Stromal cell of bone marrow (primary cell): ENCODE data around the gene SNCG.
A peak's percentile ranks its signal among the peaks of the same experiment; 100 is the strongest.

ENCODE experiments used
- DNase-seq: peaks from one replicate; pipeline ENCODE4 v3.0.0-alpha.2; 2012; ENCODE audit warnings: low read depth

SNCG gene

GRCh38 chr10:86960863-86961434 lies 2.5 kb downstream of the SNCG start:
- DNase-seq: no peak

- DNase-seq: no peak
These were observed 3.2 kb downstream of the SNCG start for GRCh38 chr10:86961481-86962091.

- DNase-seq: no peak
These were observed 4.0 kb downstream of the SNCG start for GRCh38 chr10:86962136-86962980.

GRCh38 chr10:86962981-86963310 lies 4.5 kb downstream of the SNCG start:
- no peak for DNase-seq

GRCh38 chr10:86963341-86963919 lies 5.0 kb downstream of the SNCG start:
- DNase-seq: no peak

GRCh38 chr10:86964061-86964846 lies 5.9 kb downstream of the SNCG start:
- no peak for DNase-seq

- no peak for DNase-seq
These were observed 6.4 kb downstream of the SNCG start for GRCh38 chr10:86964847-86965190.

- DNase-seq: no peak
These were observed 7.7 kb downstream of the SNCG start for GRCh38 chr10:86965986-86966654.

- no peak for DNase-seq
These were observed 9.1 kb downstream of the SNCG start for GRCh38 chr10:86967481-86967941.

- DNase-seq: no peak
These were observed 10.0 kb downstream of the SNCG start, which contains the start of gene ADIRF for GRCh38 chr10:86968271-86968993. Gene ADIRF, plus strand, starts transcription at chr10:86968482. Its CDS starts 63 bp downstream, at chr10:86968545.

- DNase-seq: no peak
These were observed 10.6 kb downstream of the SNCG start for GRCh38 chr10:86968994-86969355.

- DNase-seq: no peak
These were observed 11.1 kb downstream of the SNCG start for GRCh38 chr10:86969421-86970041.

- DNase-seq: peak; percentile 61
These were observed 12.0 kb downstream of the SNCG start for GRCh38 chr10:86970162-86970981.

- no peak for DNase-seq
These were observed 12.5 kb downstream of the SNCG start for GRCh38 chr10:86970982-86971231.

GRCh38 chr10:86971232-86971991 lies 13.0 kb downstream of the SNCG start:
- peak; percentile 74 for DNase-seq

GRCh38 chr10:86972613-86973380 lies 14.4 kb downstream of the SNCG start:
- DNase-seq: no peak

- no peak for DNase-seq
These were observed 16.1 kb downstream of the SNCG start for GRCh38 chr10:86974484-86974883.

GRCh38 chr10:86976362-86977056 lies 18.1 kb downstream of the SNCG start:
- DNase-seq: no peak
